HL-60 (cell line): ENCODE measurements around the gene FAM20A.

ENCODE experiments used
- CTCF ChIP-seq: IDR thresholded peaks from one replicate; pipeline ENCODE4 v1.5.1; 2011; ENCODE audit warnings: low read length, control low read depth, inconsistent platforms; ENCODE audit not compliant: insufficient read depth
- GABPA ChIP-seq: IDR thresholded peaks from 2 replicates; pipeline ENCODE4 v1.6.1; 2012; ENCODE audit warnings: low read depth
- POLR2AphosphoS5 ChIP-seq: IDR thresholded peaks from 2 replicates; pipeline ENCODE4 v1.6.1; 2012; ENCODE audit warnings: low read depth
- REST ChIP-seq: IDR thresholded peaks from 2 replicates; pipeline ENCODE4 v1.6.1; 2012; ENCODE audit warnings: low read depth; ENCODE audit not compliant: insufficient replicate concordance
- SPI1 ChIP-seq: IDR thresholded peaks from 2 replicates; pipeline ENCODE4 v1.6.1; 2012; ENCODE audit warnings: low read depth, mild to moderate bottlenecking, borderline replicate concordance

- TF ChIP-seq CTCF (no peak), POLR2AphosphoS5 (no peak), REST (no peak), SPI1 (no peak), GABPA (no peak)
Measured at GRCh38 chr17:68649324-68649723, 48.2 kb upstream of the FAM20A start.
